Retinal pigment epithelial cell (primary cell): ENCODE measurements around the gene PKNOX2.

Source experiments
- DNase-seq: peaks from one replicate; pipeline ENCODE4 v3.0.0-alpha.2; 2010; ENCODE audit warnings: low read depth
- H3K4me3 ChIP-seq: 2 replicates; pipeline ENCODE4 v1.5.1; 2011; ENCODE audit warnings: mild to moderate bottlenecking, low read length, control low read depth, moderate library complexity
- CTCF ChIP-seq: conservative IDR thresholded peaks from 2 replicates; pipeline ENCODE4 v1.5.1; 2011; ENCODE audit warnings: low read depth, low read length, control low read depth, inconsistent platforms

Gene PKNOX2

GRCh38 chr11:125435461-125436238 is 271.1 kb downstream of the PKNOX2 start:
- no peak for DNase-seq
- no peak for TF ChIP-seq CTCF
- H3K4me3 ChIP-seq: no peak overlapping the region

- no peak for DNase-seq
- no peak for TF ChIP-seq CTCF
- no peak overlapping the region for H3K4me3 ChIP-seq
Measured at GRCh38 chr11:125441648-125442410, 277.3 kb downstream of the PKNOX2 start.

GRCh38 chr11:125442946-125443345 is 278.4 kb downstream of the PKNOX2 start:
- DNase-seq: no peak
- H3K4me3 ChIP-seq: no peak overlapping the region

GRCh38 chr11:125443767-125444311 is 279.3 kb downstream of the PKNOX2 start:
- TF ChIP-seq CTCF: no peak
- DNase-seq: no peak
- no peak overlapping the region for H3K4me3 ChIP-seq

More at GRCh38 chr11:125442946-125443345, 278.4 kb downstream of the PKNOX2 start:
- TF ChIP-seq CTCF: no peak

- no peak overlapping the region for H3K4me3 ChIP-seq
- no peak for TF ChIP-seq CTCF
- DNase-seq: no peak
Measured at GRCh38 chr11:125445731-125446130, 281.2 kb downstream of the PKNOX2 start.

- DNase-seq: no peak
- no peak for TF ChIP-seq CTCF
- H3K4me3 ChIP-seq: no peak overlapping the region
Measured at GRCh38 chr11:125446279-125446678, 281.7 kb downstream of the PKNOX2 start.
